Duodenal mucosa (tissue), 2 donors: ENCODE data around the gene PTPRN2.

Experiments
- H3K27ac ChIP-seq: one replicate; pipeline ENCODE4 v1.7.0; 2013; ENCODE audit warnings: low read depth, low read length
- H3K27me3 ChIP-seq, 2 donors: one replicate each; pipeline ENCODE4 v1.7.0; 2013; ENCODE audit warnings: low read length in 2 of 2, control low read depth in 1 of 2; ENCODE audit not compliant: insufficient read depth in 2 of 2, control insufficient read depth in 1 of 2
- H3K36me3 ChIP-seq, 2 donors: one replicate each; pipeline ENCODE4 v1.7.0; 2013; ENCODE audit warnings: low read length in 2 of 2, control low read depth in 1 of 2; ENCODE audit not compliant: insufficient read depth in 2 of 2, control insufficient read depth in 1 of 2
- H3K4me1 ChIP-seq, 2 donors: one replicate each; pipeline ENCODE4 v1.7.0; 2013; ENCODE audit warnings: low read length in 2 of 2, control low read depth in 1 of 2; ENCODE audit not compliant: insufficient read depth in 2 of 2, control insufficient read depth in 1 of 2
- H3K4me3 ChIP-seq, 2 donors: one replicate each; pipeline ENCODE4 v1.7.0; 2013; ENCODE audit warnings: low read length in 2 of 2, low read depth in 1 of 2
- H3K9ac ChIP-seq, 2 donors: one replicate each; pipeline ENCODE4 v1.7.0; 2013; ENCODE audit warnings: low read length in 2 of 2, low read depth in 1 of 2
- H3K9me3 ChIP-seq, 2 donors: one replicate each; pipeline ENCODE4 v1.7.0; 2013; ENCODE audit warnings: low read length in 2 of 2, control low read depth in 1 of 2; ENCODE audit not compliant: control insufficient read depth in 1 of 2

The PTPRN2 gene

GRCh38 chr7:157841773-157842370 lies 745.8 kb downstream of the PTPRN2 start:
- no peak overlapping the region for H3K27ac ChIP-seq

GRCh38 chr7:157840914-157841772 lies 746.5 kb downstream of the PTPRN2 start:
- Histone ChIP-seq H3K9ac (no peak overlapping the region), H3K27ac (no peak overlapping the region), H3K27me3 (no peaks in the 10 kb centered on the region), H3K9me3 (peaks cover 9 to 17% of the 10 kb centered on the region in 2 donors), H3K4me3 (no peak overlapping the region), H3K4me1 (no peaks in the 10 kb centered on the region), H3K36me3 (no peaks in the 10 kb centered on the region)

More at GRCh38 chr7:157841773-157842370, 745.8 kb downstream of the PTPRN2 start:
- H3K4me1 ChIP-seq, result no peaks in the 10 kb centered on the region
- H3K9me3 ChIP-seq, result peaks cover 9 to 17% of the 10 kb centered on the region in 2 donors
- no peaks in the 10 kb centered on the region for H3K27me3 ChIP-seq
- H3K9ac ChIP-seq, result no peak overlapping the region
- no peak overlapping the region for H3K4me3 ChIP-seq
- no peaks in the 10 kb centered on the region for H3K36me3 ChIP-seq

GRCh38 chr7:157840174-157840913 lies 747.3 kb downstream of the PTPRN2 start:
- Histone ChIP-seq H3K36me3 (no peaks in the 10 kb centered on the region), H3K9ac (no peak overlapping the region), H3K4me1 (no peaks in the 10 kb centered on the region), H3K27me3 (no peaks in the 10 kb centered on the region), H3K9me3 (peaks cover 9 to 17% of the 10 kb centered on the region in 2 donors), H3K4me3 (no peak overlapping the region), H3K27ac (no peak overlapping the region)

GRCh38 chr7:157839672-157840167 lies 747.9 kb downstream of the PTPRN2 start:
- H3K9ac ChIP-seq, result no peak overlapping the region

GRCh38 chr7:157839226-157839625 lies 748.4 kb downstream of the PTPRN2 start:
- Histone ChIP-seq H3K36me3 (no peaks in the 10 kb centered on the region), H3K27me3 (no peaks in the 10 kb centered on the region), H3K4me1 (no peaks in the 10 kb centered on the region), H3K4me3 (no peak overlapping the region), H3K9me3 (peaks cover 9 to 17% of the 10 kb centered on the region in 2 donors), H3K27ac (no peak overlapping the region), H3K9ac (no peak overlapping the region)

More at GRCh38 chr7:157839672-157840167, 747.9 kb downstream of the PTPRN2 start:
- H3K4me3 ChIP-seq, result no peak overlapping the region
- no peaks in the 10 kb centered on the region for H3K27me3 ChIP-seq
- H3K36me3 ChIP-seq, result no peaks in the 10 kb centered on the region
- no peak overlapping the region for H3K27ac ChIP-seq
- peaks cover 9 to 17% of the 10 kb centered on the region in 2 donors for H3K9me3 ChIP-seq
- no peaks in the 10 kb centered on the region for H3K4me1 ChIP-seq

- Histone ChIP-seq H3K9ac (no peak overlapping the region), H3K27ac (no peak overlapping the region), H3K4me1 (no peaks in the 10 kb centered on the region), H3K36me3 (no peaks in the 10 kb centered on the region), H3K4me3 (no peak overlapping the region), H3K27me3 (no peaks in the 10 kb centered on the region), H3K9me3 (peaks cover 9 to 17% of the 10 kb centered on the region in 2 donors)
Observed at GRCh38 chr7:157837561-157837960, 750.1 kb downstream of the PTPRN2 start.

GRCh38 chr7:157837047-157837446 lies 750.6 kb downstream of the PTPRN2 start:
- Histone ChIP-seq H3K4me3 (no peak overlapping the region), H3K27me3 (no peaks in the 10 kb centered on the region), H3K36me3 (no peaks in the 10 kb centered on the region), H3K4me1 (no peaks in the 10 kb centered on the region), H3K9me3 (peaks cover 9 to 17% of the 10 kb centered on the region in 2 donors), H3K9ac (no peak overlapping the region), H3K27ac (no peak overlapping the region)

- H3K4me1 ChIP-seq, result no peaks in the 10 kb centered on the region
- no peak overlapping the region for H3K27ac ChIP-seq
- H3K36me3 ChIP-seq, result no peaks in the 10 kb centered on the region
- H3K27me3 ChIP-seq, result no peaks in the 10 kb centered on the region
- no peak overlapping the region for H3K9ac ChIP-seq
- peaks cover 2 to 7% of the 10 kb centered on the region in 2 donors for H3K9me3 ChIP-seq
- no peak overlapping the region for H3K4me3 ChIP-seq
Observed at GRCh38 chr7:157834501-157835163, 753.0 kb downstream of the PTPRN2 start.

- H3K27ac ChIP-seq, result no peak overlapping the region
- H3K36me3 ChIP-seq, result no peaks in the 10 kb centered on the region
- no peaks in the 10 kb centered on the region for H3K9me3 ChIP-seq
- no peak overlapping the region for H3K9ac ChIP-seq
- H3K4me1 ChIP-seq, result no peaks in the 10 kb centered on the region
- H3K4me3 ChIP-seq, result no peak overlapping the region
- no peaks in the 10 kb centered on the region for H3K27me3 ChIP-seq
Observed at GRCh38 chr7:157832866-157833607, 754.6 kb downstream of the PTPRN2 start.
